CD14-positive monocyte (primary cell): ENCODE results near the gene UNC5A. TPM values are rescaled to one million over a fixed set of nuclear protein-coding genes. Genes with fewer than 3 reads are reported as not detected.

Experiments
- DNase-seq, 3 donors: peaks; one replicate each; pipeline ENCODE4 v3.0.0-alpha.2; 2011 to 2022
- H2AFZ ChIP-seq: 2 replicates; pipeline ENCODE4 v1.6.0; 2012; ENCODE audit warnings: mild to moderate bottlenecking, low read depth, low read length, inconsistent platforms; ENCODE audit not compliant: insufficient read depth, poor library complexity, severe bottlenecking
- H3K27ac ChIP-seq, 2 donors: 1 replicate in 1 of 2; 2 replicates in 1 of 2; pipeline ENCODE4 v1.5.1; 2012 to 2013; ENCODE audit warnings: low read length in 2 of 2, control low read depth in 1 of 2, inconsistent platforms in 1 of 2, low read depth in 1 of 2, mild to moderate bottlenecking in 1 of 2
- H3K27me3 ChIP-seq, 2 donors: one replicate each; pipeline versions ENCODE4 v1.6.0 to v1.6.1; 2011 to 2013; ENCODE audit warnings: low read length in 2 of 2; ENCODE audit not compliant: control insufficient read depth in 2 of 2, insufficient read depth in 2 of 2
- H3K36me3 ChIP-seq, 2 donors: replicated peaks in 1 of 2; 1 replicate in 1 of 2; 2 replicates in 1 of 2; pipeline versions ENCODE4 v1.5.1 to v1.6.1; 2012 to 2013; ENCODE audit warnings: low read length in 2 of 2, control low read depth in 1 of 2, inconsistent platforms in 1 of 2, mild to moderate bottlenecking in 1 of 2; ENCODE audit not compliant: insufficient read depth in 2 of 2, control insufficient read depth in 1 of 2
- H3K4me1 ChIP-seq, 2 donors: 1 replicate in 1 of 2; 2 replicates in 1 of 2; pipeline versions ENCODE4 v1.5.1 to v1.6.1; 2012 to 2013; ENCODE audit warnings: low read length in 2 of 2, control low read depth in 1 of 2, inconsistent platforms in 1 of 2, mild to moderate bottlenecking in 1 of 2, moderate library complexity in 1 of 2; ENCODE audit not compliant: insufficient read depth in 2 of 2, control insufficient read depth in 1 of 2
- H3K4me2 ChIP-seq: replicated peaks from 2 replicates; pipeline ENCODE3; 2012; ENCODE audit warnings: low read length, moderate library complexity, mild to moderate bottlenecking; ENCODE audit not compliant: poor library complexity, severe bottlenecking; ENCODE audit errors: extremely low read depth
- H3K4me3 ChIP-seq, 3 experiments: fragments of 200-600 bp in 1 of 3; sonication (generic) in 1 of 3; replicated peaks in 1 of 3; 1 replicate in 2 of 3; 2 replicates in 1 of 3; pipeline ENCODE4 v1.5.1; 2011 to 2013; ENCODE audit warnings: low read length in 3 of 3, mild to moderate bottlenecking in 3 of 3, control low read depth in 2 of 3, low read depth in 2 of 3, inconsistent platforms in 1 of 3, moderate library complexity in 1 of 3
- H3K79me2 ChIP-seq: 2 replicates; pipeline ENCODE4 v1.6.0; 2012; ENCODE audit warnings: mild to moderate bottlenecking, control low read depth, inconsistent platforms, low read length, moderate library complexity; ENCODE audit not compliant: insufficient read depth
- H3K9ac ChIP-seq: 2 replicates; pipeline ENCODE4 v1.6.0; 2017; ENCODE audit warnings: low read length, mild to moderate bottlenecking; ENCODE audit not compliant: insufficient read depth, poor library complexity, severe bottlenecking
- H3K9me3 ChIP-seq, 2 donors: replicated peaks in 1 of 2; 1 replicate in 1 of 2; 2 replicates in 1 of 2; pipeline versions ENCODE4 v1.5.1 to v1.6.1; 2012 to 2013; ENCODE audit warnings: low read length in 2 of 2, control low read depth in 1 of 2; ENCODE audit not compliant: control insufficient read depth in 1 of 2, insufficient read depth in 1 of 2
- H4K20me1 ChIP-seq: 2 replicates; pipeline ENCODE4 v1.6.0; 2012; ENCODE audit warnings: mild to moderate bottlenecking, low read length, control low read depth, moderate library complexity; ENCODE audit not compliant: insufficient read depth
- H3K27ac Mint-ChIP-seq, 7 donors: one replicate each; pipeline ENCODE4 v1.8.0; 2020; ENCODE audit warnings: mild to moderate bottlenecking in 7 of 7, mixed read lengths in 7 of 7, moderate library complexity in 6 of 7, inconsistent platforms in 2 of 7
- H3K27me3 Mint-ChIP-seq, 3 donors: one replicate each; pipeline ENCODE4 v1.8.0; 2021 to 2022; ENCODE audit warnings: low read depth in 3 of 3, mild to moderate bottlenecking in 3 of 3, mixed read lengths in 3 of 3, moderate library complexity in 3 of 3, inconsistent platforms in 1 of 3
- H3K36me3 Mint-ChIP-seq, 2 donors: one replicate each; pipeline ENCODE4 v1.8.0; 2020; ENCODE audit warnings: mixed read lengths in 2 of 2, inconsistent platforms in 1 of 2, mild to moderate bottlenecking in 1 of 2
- H3K4me1 Mint-ChIP-seq: one replicate; pipeline ENCODE4 v1.8.0; 2020; ENCODE audit warnings: mild to moderate bottlenecking, mixed read lengths
- H3K4me3 Mint-ChIP-seq, 2 donors: one replicate each; pipeline ENCODE4 v1.8.0; 2020; ENCODE audit warnings: mild to moderate bottlenecking in 2 of 2, mixed read lengths in 2 of 2, moderate library complexity in 1 of 2
- H3K9me3 Mint-ChIP-seq, 7 donors: one replicate each; pipeline ENCODE4 v1.8.0; 2020 to 2022; ENCODE audit warnings: mixed read lengths in 7 of 7, mild to moderate bottlenecking in 6 of 7, moderate library complexity in 6 of 7, inconsistent platforms in 2 of 7
- WGBS: methylation state at CpG from one replicate; pipeline ENCODE4 v1.1.5; 2013; ENCODE audit warnings: missing lambda C conversion rate; ENCODE audit not compliant: insufficient coverage; 5-methylcytosine and 5-hydroxymethylcytosine counted together
- intact Hi-C, 2 donors: fragments of 100-400 bp; cut with micrococcal nuclease; formaldehyde crosslinking; loops; one replicate each; pipeline versions ENCODE4 v1.15.0 to v1.15.1; 2023
- polyA plus RNA-seq, 3 donors: library from polyadenylated mRNA; depleted of rRNA in 1 of 3; unstranded in 2 of 3; stranded (reverse) in 1 of 3; fragments of 300-500 nt in 2 of 3; fragments of >200 nt in 1 of 3; fragmentation: Illumina TruSeq in 2 of 3; gene quantifications; 1 replicate in 2 of 3; 2 replicates in 1 of 3; pipeline ENCODE4 v1.2.3, GENCODE V29; 2012 to 2021
- TF ChIP-seq, protein P1 (sequence below): fragments of 200-600 bp; IDR thresholded peaks from one replicate; pipeline ENCODE4 v1.8.0; 2022; ENCODE audit warnings: antibody characterized with exemption, mild to moderate bottlenecking

Gene UNC5A
- polyA plus RNA-seq, 3 donors, result 0.03 to 0.07 TPM; not detected in 1

GRCh38 chr5:176888016-176888864 lies 77.9 kb downstream of the UNC5A start:
- peaks cover 99 to 100% of the 10 kb centered on the region in 2 donors for H3K36me3 ChIP-seq
- DNase-seq, result no peak
- intact Hi-C loops, result no loop called here

DNA sequence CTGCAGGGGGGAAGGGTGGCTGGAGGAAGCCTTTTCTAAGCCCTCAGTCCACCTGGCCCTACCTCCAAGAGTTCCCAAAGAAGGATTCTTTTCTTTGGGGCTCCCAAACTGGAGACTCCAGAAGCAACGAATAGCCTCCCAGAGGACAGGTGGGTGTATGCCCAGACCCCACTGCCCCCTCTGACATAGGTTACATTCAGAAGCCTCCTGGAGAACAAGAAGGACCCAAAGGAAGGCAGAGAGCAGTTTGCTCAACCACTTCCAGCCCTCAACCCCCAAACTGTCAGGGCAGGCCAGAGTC lies 78.5 kb downstream of the UNC5A start:
- intact Hi-C loops, result no loop called here
- no peaks in the 10 kb centered on the region for H3K9me3 Mint-ChIP-seq
- H3K36me3 ChIP-seq, result peaks cover 94 to 100% of the 10 kb centered on the region in 2 donors

More at GRCh38 chr5:176888016-176888864, 77.9 kb downstream of the UNC5A start:
- TF ChIP-seq, protein P1, sequence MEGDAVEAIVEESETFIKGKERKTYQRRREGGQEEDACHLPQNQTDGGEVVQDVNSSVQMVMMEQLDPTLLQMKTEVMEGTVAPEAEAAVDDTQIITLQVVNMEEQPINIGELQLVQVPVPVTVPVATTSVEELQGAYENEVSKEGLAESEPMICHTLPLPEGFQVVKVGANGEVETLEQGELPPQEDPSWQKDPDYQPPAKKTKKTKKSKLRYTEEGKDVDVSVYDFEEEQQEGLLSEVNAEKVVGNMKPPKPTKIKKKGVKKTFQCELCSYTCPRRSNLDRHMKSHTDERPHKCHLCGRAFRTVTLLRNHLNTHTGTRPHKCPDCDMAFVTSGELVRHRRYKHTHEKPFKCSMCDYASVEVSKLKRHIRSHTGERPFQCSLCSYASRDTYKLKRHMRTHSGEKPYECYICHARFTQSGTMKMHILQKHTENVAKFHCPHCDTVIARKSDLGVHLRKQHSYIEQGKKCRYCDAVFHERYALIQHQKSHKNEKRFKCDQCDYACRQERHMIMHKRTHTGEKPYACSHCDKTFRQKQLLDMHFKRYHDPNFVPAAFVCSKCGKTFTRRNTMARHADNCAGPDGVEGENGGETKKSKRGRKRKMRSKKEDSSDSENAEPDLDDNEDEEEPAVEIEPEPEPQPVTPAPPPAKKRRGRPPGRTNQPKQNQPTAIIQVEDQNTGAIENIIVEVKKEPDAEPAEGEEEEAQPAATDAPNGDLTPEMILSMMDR, result no peak
- H3K4me1 Mint-ChIP-seq, result peaks cover 47% of the 10 kb centered on the region
- WGBS, result 96% methylated on average over 24 of the region's 27 CpGs
- H3K4me3 Mint-ChIP-seq, result no peak overlapping the region
- H3K9me3 ChIP-seq, result no peaks in the 10 kb centered on the region
- H3K36me3 Mint-ChIP-seq, result peaks cover 97 to 100% of the 10 kb centered on the region in 2 donors
- H3K9me3 Mint-ChIP-seq, result no peaks in the 10 kb centered on the region
- H3K4me2 ChIP-seq, result no peak overlapping the region
- no peak overlapping the region for H3K9ac ChIP-seq
- peaks cover 46% of the 10 kb centered on the region for H3K79me2 ChIP-seq
- H3K4me1 ChIP-seq, result peaks cover 16 to 38% of the 10 kb centered on the region in 2 donors
- H3K27me3 Mint-ChIP-seq, result peaks cover 0 to 3% (median 1%) of the 10 kb centered on the region in 3 donors
- no peaks in the 10 kb centered on the region for H3K27me3 ChIP-seq
- H3K27ac Mint-ChIP-seq, result peak overlapping the region in 3 of 7 donors; percentile 32 to 70 (median 54)
- H3K4me3 ChIP-seq, result no peak overlapping the region
- no peak overlapping the region for H2AFZ ChIP-seq
- peaks cover 100% of the 10 kb centered on the region for H4K20me1 ChIP-seq
- H3K27ac ChIP-seq, result no peak overlapping the region

More for the DNA sequence above, 78.5 kb downstream of the UNC5A start:
- Mint-ChIP-seq H3K27me3 (peaks cover 0 to 3% (median 1%) of the 10 kb centered on the region in 3 donors), H3K36me3 (peaks cover 97 to 100% of the 10 kb centered on the region in 2 donors), H3K27ac (peak overlapping the region in 2 of 7 donors; percentile 9 to 70), H3K4me3 (no peak overlapping the region), H3K4me1 (peaks cover 53% of the 10 kb centered on the region)
- no peak overlapping the region for H2AFZ ChIP-seq
- no peak overlapping the region for H3K4me3 ChIP-seq
- no peaks in the 10 kb centered on the region for H3K27me3 ChIP-seq
- H3K79me2 ChIP-seq, result peaks cover 52% of the 10 kb centered on the region
- no peak overlapping the region for H3K9ac ChIP-seq
- no peak for DNase-seq
- 86% methylated on average over 1 of the region's 1 CpG for WGBS
- H3K27ac ChIP-seq, result no peak overlapping the region
- TF ChIP-seq, protein P1, result no peak
- peaks cover 100% of the 10 kb centered on the region for H4K20me1 ChIP-seq
- no peak overlapping the region for H3K4me2 ChIP-seq
- peaks cover 21 to 44% of the 10 kb centered on the region in 2 donors for H3K4me1 ChIP-seq
- no peaks in the 10 kb centered on the region for H3K9me3 ChIP-seq
